ENCODE results near the gene STUM.

STUM gene

DNA sequence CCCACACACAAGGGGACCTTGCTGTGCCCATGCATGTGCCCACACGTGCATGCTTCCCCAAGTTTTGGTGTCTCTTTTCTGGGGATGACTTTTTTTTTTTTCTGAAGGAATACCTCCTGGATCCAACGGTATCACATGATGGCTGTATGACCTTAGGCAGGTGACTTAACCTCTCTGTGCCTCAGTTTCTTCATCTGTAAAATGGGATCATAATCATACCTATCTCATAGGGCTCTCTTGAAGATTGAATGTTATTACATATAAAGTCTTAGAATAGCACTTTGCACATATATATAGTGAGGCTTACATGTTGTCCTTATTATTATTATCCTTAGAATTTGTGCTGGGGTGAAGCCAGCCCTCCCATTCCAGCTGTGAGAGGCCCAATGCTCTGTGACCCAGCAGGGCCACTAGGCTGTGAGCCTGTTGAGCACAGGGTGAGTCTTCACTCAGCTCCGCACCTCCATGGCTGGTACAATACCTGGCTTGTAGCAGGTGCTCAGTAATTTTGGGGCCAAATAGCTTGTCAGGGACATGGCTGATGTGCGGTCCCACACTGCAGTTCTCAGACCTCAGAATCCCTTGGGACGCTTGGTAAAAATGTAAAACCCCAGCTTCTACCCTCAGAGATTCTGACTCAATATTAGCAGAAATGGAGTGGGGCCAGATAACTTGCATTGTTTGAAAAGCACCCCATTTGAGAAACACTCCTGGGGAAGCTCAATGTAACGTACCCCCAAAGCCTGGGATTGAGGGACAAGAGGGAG is 20.6 kb downstream of the STUM start:
- H3K9me3 ChIP-seq: no peaks in the 10 kb centered on the region
- TF ChIP-seq, protein P1, sequence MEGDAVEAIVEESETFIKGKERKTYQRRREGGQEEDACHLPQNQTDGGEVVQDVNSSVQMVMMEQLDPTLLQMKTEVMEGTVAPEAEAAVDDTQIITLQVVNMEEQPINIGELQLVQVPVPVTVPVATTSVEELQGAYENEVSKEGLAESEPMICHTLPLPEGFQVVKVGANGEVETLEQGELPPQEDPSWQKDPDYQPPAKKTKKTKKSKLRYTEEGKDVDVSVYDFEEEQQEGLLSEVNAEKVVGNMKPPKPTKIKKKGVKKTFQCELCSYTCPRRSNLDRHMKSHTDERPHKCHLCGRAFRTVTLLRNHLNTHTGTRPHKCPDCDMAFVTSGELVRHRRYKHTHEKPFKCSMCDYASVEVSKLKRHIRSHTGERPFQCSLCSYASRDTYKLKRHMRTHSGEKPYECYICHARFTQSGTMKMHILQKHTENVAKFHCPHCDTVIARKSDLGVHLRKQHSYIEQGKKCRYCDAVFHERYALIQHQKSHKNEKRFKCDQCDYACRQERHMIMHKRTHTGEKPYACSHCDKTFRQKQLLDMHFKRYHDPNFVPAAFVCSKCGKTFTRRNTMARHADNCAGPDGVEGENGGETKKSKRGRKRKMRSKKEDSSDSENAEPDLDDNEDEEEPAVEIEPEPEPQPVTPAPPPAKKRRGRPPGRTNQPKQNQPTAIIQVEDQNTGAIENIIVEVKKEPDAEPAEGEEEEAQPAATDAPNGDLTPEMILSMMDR (IDR thresholded peaks at IDR 0.05): no peak
- peak overlapping the region; percentile 54 to 70 for H3K27ac ChIP-seq
- H3K27me3 ChIP-seq: no peaks in the 10 kb centered on the region
- intact Hi-C loops (cut with DNase I; ENCODE audit: low total_unique reads): no loop called here
- no peak overlapping the region for H3K4me3 ChIP-seq
- H3K36me3 ChIP-seq: no peaks in the 10 kb centered on the region
- H3K4me1 ChIP-seq: peaks cover 0 to 29% (median 23%) of the 10 kb centered on the region in 4 donors
- DNase-seq: peak in 1 of 2 donors; percentile 28

- H3K4me1 ChIP-seq: peaks cover 0 to 29% (median 22%) of the 10 kb centered on the region in 4 donors
- H3K27me3 ChIP-seq: no peaks in the 10 kb centered on the region
- H3K27ac ChIP-seq: peak overlapping the region in 1 of 2 donors; percentile 70
- no peak overlapping the region for H3K4me3 ChIP-seq
- intact Hi-C loops (cut with DNase I; ENCODE audit: low total_unique reads): no loop called here
- H3K36me3 ChIP-seq: no peaks in the 10 kb centered on the region
- TF ChIP-seq, protein P1 (IDR thresholded peaks at IDR 0.05): no peak
- DNase-seq: peak in 1 of 2 donors; percentile 49
- no peaks in the 10 kb centered on the region for H3K9me3 ChIP-seq
Measured at GRCh38 chr1:226569879-226570547, 21.4 kb downstream of the STUM start.

DNA sequence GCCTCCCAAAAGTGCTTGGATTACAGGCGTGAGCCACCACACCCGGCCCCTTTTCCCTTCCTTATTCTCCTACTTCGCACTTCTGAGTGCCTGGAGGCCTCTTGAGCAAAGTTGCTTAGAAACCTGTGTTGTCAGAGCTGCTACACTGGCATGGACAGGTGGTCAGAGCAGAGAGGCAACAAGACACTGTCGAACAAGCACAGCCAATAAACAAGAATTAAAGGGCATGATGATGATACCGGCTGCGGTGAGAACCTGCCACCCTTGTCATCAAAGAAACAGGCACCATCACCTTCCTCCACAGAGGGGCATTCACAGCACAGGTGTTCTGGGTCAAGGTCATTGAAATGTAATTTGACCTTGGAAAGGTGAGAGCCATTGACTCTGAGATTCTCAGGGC is 23.3 kb downstream of the STUM start:
- H3K4me3 ChIP-seq: no peak overlapping the region
- TF ChIP-seq, protein P1 (IDR thresholded peaks at IDR 0.05): no peak
- intact Hi-C loops (cut with DNase I; ENCODE audit: low total_unique reads): no loop called here
- no peaks in the 10 kb centered on the region for H3K27me3 ChIP-seq
- peak in 1 of 2 donors; percentile 31 for DNase-seq
- no peaks in the 10 kb centered on the region for H3K9me3 ChIP-seq
- H3K4me1 ChIP-seq: peaks cover 0 to 45% (median 31%) of the 10 kb centered on the region in 4 donors
- no peaks in the 10 kb centered on the region for H3K36me3 ChIP-seq
- no peak overlapping the region for H3K27ac ChIP-seq

GRCh38 chr1:226572325-226572726 is 23.8 kb downstream of the STUM start:
- H3K9me3 ChIP-seq: no peaks in the 10 kb centered on the region
- TF ChIP-seq, protein P1 (IDR thresholded peaks at IDR 0.05): no peak
- H3K4me3 ChIP-seq: no peak overlapping the region
- peak in 1 of 2 donors; percentile 46 for DNase-seq
- intact Hi-C loops (cut with DNase I; ENCODE audit: low total_unique reads): no loop called here
- H3K36me3 ChIP-seq: no peaks in the 10 kb centered on the region
- no peak overlapping the region for H3K27ac ChIP-seq
- H3K4me1 ChIP-seq: peaks cover 0 to 45% (median 31%) of the 10 kb centered on the region in 4 donors
- no peaks in the 10 kb centered on the region for H3K27me3 ChIP-seq

GRCh38 chr1:226574044-226574443 is 25.5 kb downstream of the STUM start:
- H3K36me3 ChIP-seq: no peaks in the 10 kb centered on the region
- no peak overlapping the region for H3K27ac ChIP-seq
- H3K9me3 ChIP-seq: no peaks in the 10 kb centered on the region
- H3K4me1 ChIP-seq: peaks cover 0 to 29% (median 17%) of the 10 kb centered on the region in 4 donors
- H3K27me3 ChIP-seq: no peaks in the 10 kb centered on the region
- no peak overlapping the region for H3K4me3 ChIP-seq
- intact Hi-C loops (cut with DNase I; ENCODE audit: low total_unique reads): no loop called here
- TF ChIP-seq, protein P1 (IDR thresholded peaks at IDR 0.05): no peak
- no peak for DNase-seq

Measured in tibial artery (tissue), 4 donors.